CD4-positive, alpha-beta T cell treated with Interferon gamma for 1 hour (primary cell): ENCODE measurements around the gene NSUN6.

Experiments
- DNase-seq: peaks from one replicate; pipeline ENCODE4 v3.0.0-alpha.2; 2020

The NSUN6 gene, protein sequence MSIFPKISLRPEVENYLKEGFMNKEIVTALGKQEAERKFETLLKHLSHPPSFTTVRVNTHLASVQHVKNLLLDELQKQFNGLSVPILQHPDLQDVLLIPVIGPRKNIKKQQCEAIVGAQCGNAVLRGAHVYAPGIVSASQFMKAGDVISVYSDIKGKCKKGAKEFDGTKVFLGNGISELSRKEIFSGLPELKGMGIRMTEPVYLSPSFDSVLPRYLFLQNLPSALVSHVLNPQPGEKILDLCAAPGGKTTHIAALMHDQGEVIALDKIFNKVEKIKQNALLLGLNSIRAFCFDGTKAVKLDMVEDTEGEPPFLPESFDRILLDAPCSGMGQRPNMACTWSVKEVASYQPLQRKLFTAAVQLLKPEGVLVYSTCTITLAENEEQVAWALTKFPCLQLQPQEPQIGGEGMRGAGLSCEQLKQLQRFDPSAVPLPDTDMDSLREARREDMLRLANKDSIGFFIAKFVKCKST

DNA sequence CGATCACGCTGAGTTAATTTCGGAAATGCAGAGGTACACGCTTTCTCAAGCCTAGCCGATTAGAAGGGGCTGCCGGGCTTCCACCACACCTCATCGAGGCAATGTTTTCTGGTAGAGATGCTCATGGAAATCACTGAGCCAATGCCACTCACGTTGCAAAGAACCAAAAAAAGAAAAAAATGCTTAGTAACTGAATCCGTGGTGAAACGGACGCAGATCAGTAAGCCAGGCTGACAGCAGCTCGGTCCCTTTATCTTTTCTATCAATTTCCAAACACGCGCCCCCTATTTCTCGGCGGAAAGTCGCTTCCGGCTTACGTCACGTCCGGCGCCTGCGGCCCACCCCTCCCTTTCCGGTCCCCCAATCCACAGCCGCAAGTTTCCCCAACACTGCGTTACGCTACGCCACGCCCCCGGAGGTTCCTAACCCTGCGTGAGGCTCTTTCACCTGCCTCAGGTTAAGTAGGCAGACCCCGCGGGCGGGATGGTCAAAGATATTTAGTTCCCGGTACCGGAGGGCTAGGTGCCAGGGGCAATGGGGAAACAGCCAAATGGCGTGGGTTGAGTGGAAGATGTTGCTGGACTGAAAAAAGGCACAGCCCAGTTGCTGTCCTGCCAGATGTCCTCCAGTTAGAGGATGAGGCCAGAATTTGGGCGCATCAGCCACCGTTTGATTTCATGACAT lies at the start of gene NSUN6:
Gene NSUN6 (minus strand): TSS at position 264 of the 684 bp plus-strand sequence. CDS start 384 bp downstream, outside the sequence.
- peak; percentile 92 for DNase-seq

DNA sequence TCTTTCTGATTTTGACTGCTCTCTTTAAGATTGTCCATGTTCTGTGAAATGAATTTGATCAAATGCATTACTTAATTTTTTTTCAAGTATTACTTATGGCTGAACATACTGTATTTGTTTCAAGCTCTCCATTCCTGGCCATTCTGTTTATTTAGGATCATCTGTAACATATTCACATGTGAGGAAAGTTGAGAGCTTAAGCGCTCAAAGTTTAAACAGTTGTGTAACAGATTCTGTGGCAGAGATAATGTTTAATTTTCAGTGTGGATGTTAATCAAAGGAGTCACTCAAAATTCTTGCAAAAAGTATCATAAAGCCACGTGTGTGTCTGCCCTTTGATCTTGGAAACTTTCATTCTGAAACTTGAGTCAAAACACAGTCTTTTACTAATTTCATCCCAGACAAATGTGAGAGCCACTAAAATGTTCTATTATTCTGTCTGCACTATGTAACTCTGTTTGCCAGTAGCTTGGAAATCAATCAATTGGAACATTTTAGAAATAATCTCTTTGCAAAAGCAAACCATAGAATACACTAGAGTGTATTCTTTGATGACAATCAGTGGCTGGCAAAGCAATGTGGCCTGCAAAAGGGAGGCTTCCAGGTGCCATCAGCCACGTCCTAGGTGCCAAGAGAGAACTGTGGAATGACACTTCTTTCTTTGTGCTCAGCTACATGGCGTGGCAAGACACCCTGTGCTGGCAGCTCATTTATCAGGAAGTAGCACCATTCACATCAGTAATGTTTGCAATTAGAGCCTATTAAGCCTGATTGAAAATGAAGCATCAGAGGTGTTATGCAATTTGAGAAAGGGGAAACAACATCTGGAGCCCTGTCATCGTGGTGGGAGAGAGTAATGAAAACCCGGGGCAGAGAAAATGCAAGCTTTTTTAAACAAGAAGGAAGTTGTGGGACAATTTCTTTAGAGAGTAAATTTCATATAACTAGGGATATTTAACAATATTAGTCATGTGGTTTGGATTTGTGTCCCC lies 48.8 kb upstream of the NSUN6 start:
- no peak for DNase-seq

DNA sequence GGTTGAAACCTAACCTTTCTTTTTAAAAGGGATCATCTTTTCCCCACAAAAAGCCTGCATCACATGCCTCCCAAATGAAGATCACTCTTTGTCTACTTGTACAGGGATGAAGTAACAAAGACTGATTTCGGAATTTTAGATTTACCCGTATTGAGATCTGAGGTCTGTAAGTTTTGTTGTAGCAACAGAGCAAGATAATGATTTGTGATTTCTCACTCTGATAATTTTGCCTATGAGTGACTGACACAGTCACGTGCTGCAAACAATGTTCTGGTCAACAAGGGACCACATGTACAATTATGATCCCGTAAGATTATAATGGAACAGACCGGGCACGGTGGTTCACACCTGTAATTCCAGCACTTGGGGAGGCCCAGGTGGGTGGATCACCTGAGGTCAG lies 39.2 kb upstream of the NSUN6 start:
- no peak for DNase-seq

DNA sequence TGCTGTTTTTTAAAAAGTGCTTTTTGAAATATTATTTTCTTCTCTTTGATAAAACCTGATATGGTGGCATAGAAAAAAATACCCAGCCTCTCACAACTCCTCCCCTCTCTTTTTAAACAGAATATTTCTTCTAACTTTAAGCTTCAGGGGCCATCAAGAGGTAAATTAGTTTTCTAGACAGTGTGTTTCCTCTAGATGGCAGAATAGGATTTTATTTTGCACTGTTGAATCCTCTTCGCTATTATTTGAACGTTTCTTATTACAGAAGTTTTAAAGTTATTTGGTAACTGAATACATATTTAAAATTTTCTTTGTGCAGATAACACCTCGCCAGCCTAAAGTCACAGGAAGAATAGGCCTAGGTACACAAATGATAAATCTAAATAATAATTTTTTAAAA lies 38.1 kb upstream of the NSUN6 start:
- no peak for DNase-seq

DNA sequence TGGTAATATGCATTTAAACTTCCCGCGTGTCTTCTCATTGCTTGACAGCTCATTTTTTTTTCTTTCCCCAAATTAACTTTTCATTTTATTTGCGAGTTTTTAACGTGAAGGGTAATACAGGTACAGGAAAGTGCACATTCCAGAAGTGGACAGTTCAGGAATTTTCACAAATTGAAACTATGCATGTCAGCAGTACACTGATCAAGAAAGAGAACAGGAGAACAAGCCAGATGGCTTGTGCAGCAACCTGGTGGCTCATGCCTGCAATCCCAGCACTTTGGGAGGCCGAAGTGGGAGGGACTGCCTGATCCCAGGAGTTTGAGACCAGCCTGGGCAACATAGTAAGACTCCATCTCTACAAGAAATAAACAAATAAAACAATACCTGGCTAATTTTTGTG lies 36.3 kb upstream of the NSUN6 start:
- no peak for DNase-seq

DNA sequence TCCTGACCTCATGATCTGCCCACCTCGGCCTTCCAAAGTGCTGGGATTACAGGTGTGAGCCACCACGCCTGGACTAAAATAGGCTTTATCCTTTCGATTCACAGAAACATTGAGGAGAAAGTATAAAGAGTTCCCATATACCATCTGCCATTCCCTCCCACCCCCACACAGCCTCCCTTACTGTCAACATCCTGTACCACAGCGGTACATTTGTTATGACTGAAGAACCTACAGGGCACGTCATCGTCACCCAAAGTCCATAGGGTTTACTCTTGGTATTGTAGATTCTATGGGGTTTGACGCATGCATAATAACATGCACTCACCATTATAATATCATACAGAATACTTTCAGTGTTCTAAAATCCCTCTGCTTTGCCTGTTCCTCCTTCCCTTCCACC lies 35.8 kb upstream of the NSUN6 start:
- DNase-seq = no peak

DNA sequence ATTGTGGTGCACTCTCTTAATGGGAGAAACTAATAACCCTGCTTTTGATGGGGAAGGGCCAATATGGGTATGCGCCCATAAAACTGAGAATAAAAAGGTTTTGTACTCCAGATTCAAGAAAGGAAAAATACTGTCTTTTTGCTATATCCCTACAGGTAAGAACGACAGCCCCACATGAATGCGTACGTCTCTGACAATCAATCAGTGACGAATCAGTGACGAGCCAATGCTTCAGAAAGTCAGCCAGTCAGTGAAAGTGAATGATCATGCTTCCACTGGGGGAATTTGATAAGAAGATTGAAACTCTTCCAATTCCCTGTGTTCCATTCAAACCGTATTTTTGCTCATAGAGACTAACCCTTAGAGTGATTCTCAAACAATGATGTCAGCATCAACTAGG lies 34.2 kb upstream of the NSUN6 start:
- DNase-seq = no peak

DNA sequence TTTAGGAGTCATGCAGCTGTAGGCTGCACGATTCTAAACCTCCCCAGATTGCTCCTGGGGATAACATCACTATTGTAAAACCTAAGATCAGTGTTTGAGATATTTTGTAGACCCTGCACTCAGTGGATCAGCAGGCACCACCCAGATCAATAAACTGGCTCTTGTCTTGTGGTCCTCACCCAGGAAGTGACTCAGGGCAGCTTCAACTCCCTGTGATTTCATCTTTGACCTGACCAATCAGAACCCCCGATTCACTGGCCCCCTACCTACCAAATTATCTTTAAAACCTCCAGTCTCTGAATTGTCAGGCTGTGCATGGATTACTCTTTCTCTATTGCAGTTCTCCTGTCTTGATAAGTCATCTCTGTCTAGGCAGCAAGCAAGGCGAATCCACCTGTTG lies 33.6 kb upstream of the NSUN6 start:
- no peak for DNase-seq

DNA sequence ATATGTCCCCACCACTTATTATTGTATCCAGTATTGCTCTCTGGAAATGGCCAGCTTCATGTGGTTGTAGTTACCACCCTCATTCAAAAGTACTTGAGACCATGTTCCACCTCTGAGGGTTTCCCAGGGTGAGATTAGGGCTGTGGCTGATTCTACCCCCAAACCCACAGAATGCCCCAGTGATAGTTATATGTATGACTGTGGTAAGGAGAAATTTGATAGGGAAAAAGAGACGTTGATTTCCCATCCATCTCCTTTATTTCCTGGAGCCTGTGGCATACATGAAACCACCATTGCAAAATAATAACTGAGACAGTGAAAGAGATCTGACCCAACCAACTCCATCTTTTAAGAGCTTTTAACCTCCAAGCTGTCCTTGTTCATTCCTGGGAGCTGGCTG lies 33.0 kb upstream of the NSUN6 start:
- DNase-seq = no peak

DNA sequence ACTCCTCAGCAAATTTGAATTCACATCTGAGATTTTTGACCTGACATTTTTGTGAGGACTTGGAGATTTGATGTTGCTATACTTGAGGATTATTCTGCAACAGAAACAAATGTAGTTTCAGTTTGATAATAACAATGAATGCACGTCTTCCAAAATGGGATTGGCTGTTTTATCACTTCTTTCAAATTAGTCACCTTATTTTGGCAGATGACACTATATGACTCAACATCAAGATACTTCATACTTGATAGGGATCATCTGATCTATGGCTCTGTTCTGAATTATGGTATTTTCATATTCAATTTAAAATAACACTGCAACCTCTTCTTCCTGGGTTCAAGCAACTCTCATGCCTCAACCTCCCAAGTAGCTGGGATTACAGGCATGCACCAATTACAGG lies 32.0 kb upstream of the NSUN6 start:
- DNase-seq = no peak

DNA sequence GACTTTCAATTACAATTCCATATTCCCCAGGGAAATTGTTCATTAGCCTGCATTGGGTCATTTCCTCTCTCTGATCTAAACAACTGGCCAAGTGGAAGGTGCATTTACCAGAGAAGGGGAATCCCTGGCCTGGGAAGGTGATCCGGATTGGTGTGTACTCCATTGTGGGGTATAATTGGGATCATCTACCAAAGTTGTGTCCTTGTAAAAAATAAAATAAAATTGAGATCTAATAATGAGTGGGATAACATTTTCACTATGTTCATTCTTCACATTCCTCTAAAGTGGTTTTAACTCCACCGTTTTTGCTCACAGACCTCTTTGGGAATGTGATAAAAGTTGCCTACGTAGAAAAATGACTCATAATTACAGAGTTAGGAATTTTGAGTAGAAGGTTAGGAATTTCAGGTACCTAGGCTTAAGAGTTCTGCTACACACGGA lies 30.6 kb upstream of the NSUN6 start:
- no peak for DNase-seq

DNA sequence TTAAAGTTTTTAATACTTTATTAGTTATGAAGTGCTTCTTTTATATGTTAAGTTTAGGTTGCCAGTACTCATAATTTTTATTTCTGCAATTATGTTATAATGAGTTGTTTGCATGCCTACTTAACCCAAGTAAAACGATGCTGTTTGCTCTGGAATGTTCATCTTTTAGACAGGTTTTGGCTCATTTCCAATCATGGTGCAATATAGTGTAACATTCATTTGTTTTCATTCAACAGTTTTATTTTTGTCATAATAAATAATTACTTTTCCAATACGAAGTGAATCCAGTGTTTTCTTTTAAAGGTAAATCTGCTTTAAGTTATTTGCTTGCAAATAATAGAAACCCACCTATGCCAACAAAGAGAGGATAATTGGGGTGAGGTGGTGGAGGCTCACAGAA lies 30.0 kb upstream of the NSUN6 start:
- no peak for DNase-seq

DNA sequence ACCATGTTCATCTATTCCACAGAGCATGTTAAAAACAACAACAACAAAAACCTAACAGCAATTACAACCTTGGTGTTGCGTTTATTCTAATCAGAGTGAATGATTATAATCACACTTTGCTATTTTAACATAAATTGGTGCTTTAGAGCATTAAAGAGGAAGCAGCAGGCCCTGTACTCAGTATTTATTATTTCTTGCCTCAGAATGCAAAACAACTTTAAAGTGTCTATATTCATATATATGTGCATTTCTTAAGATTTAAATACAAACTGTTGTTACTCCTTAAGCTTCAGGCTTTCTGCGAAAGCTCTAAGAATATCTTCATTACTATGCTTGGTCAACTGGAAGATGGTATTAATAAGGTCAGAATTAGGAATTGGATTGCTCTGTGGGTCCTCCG lies 29.4 kb upstream of the NSUN6 start:
- DNase-seq = no peak

DNA sequence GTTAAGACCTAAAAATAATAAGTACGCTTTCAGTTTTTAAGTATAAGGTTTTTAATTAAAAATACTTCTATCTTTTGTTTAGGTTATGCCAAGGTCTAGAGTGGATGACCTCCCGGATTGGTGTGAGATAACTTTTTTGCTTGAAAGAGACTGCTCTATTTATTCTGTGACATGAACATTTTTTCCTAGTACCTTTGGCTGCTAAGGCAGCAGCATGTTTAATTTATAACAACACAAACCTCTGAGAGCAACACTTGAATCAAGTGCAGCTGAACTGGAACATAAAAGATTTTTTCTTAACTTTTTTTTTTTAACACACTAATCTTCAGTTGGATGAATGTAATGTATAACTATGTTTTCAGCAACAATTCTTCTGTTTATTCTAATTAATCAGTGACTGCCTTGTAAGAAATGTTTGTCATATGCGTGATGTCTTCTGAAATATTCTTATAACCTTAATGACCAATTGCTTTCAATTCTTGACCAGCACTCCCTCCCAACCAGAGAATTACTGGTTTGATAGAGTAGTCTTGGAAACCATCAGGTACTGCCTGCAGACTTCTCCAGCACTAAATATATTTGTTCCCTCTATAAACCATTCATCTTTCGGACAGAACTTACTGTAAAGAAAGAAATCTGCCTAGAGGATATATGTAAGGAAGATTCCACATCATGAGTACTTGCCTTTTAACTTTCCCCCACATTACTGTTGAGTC lies 23.9 kb upstream of the NSUN6 start:
- no peak for DNase-seq

DNA sequence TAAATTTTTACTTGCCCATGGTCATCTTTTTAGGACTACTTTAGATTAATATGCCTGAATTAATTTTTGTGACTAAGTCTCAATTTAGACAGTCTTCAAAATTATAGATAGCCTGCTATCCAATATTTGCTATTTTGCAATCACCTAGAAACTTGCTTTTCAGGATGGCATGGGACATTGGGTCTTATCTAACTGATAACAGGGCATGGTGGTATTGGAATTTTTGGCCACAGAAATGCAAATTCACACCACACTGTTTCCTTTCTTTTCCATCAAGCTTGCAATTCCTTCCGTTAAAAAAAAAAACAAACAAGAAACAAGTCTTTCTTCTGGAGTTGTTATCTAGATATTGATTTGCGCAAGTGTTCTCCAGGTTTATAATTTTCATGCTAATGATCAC lies 16.6 kb upstream of the NSUN6 start:
- no peak for DNase-seq

DNA sequence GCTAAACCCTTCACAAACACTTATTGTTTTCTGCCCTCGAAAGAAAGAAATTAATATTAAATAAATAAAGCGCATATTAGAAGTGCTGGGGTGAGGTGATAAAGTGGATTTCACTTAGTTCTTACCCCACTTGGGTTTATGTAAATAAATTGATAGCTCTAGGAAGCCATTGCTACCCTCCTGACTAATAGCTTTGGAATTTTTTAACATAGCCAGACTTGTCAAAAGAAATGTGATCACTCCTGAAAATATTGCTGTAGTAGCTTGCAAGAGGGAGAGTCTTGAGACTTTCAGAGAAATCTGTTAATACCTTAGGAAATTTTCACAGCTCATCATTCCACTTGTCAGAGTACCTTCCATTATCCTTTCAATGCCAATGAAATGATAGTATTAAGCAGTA lies 15.4 kb upstream of the NSUN6 start:
- no peak for DNase-seq

DNA sequence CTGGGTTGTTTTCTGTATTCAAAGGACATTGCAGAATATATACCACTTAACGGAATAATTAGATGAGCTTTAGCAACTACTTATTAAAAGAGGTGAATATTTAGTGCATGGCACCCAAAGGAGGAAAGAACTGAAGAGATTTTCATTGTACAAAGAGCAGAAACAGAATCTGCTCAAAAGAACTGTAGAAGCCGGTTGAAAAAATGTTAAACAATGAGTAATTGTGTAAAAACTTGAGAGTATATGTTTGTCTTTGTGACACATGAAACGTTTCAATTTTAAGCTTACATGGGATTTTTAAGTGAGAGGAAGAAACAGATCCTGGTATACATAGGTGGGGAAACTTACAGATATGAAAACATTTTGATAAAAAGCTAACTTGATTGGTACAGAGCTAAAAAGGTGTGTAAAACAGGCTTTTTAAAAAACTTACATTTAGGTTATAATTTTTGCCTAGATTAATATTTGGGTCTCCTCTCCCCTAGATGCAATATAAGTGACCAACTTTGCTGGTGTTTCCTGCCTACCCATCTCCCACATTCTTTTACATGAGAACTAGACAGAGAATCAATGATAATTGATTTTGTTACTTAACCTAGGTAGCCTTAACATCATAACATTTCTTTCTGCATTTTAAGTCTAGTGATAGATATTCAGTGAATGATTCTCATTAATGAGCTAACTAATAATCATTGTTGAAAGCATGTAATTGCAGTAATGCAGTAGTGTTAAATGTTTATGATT lies 14.6 kb upstream of the NSUN6 start:
- no peak for DNase-seq

DNA sequence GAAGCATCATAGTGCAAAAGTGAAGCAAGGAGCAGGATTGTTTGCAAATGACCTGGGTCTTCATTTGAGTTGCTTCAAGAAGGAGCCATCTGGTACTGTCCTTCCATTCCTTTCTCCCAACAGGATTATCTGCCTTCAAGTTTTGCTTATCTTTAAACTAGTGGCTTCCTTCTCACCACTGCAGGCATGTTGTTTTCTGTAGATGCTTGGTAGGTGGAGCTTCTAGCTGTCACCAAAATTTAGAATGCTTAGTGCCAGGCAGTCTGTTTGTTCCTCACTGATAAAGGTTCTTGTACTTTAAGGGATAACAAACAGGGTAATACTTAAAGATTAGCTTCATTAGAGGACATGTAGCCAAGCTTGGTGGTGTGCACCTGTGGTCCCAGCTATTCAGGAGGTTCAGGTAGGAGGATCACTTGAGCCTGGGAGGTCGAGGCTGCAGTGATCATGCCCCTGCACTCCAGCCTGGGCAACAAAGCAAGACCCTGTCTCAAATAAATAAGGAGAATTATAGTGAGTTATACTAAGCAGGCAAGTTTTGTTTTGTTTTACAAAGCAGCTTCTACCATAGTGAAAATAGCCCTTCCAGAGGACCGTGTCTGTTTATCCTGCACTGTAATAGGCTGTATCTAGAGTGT lies 13.6 kb upstream of the NSUN6 start:
- DNase-seq = no peak

DNA sequence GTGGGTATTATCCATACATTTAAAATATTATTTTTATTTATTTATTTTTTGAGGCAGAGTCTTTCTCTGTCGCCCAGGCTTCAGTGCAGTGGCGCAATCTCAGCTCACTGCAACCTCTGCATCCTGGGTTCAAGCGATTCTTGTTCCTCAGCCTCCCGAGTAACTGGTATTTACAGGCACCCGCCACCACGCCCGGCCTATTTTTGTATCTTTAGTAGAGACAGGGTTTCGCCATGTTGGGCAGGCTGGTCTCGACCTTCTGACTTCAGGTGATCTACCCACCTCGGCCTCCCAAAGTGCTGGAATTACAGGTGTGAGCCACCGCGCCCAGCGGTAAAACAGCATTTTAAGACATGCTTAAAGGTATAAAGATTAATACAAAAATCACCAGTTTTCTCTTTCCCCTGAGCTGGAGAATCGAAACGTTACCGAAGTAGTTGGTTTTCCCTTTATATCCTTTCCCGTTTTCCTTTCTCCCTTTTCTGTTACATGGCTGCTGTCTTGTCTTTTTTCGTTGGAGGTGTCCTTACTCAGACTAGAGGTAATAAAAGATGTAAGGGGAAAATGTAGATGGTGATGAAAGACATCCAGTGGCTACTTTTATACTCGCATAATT lies 9.5 kb upstream of the NSUN6 start:
- no peak for DNase-seq

DNA sequence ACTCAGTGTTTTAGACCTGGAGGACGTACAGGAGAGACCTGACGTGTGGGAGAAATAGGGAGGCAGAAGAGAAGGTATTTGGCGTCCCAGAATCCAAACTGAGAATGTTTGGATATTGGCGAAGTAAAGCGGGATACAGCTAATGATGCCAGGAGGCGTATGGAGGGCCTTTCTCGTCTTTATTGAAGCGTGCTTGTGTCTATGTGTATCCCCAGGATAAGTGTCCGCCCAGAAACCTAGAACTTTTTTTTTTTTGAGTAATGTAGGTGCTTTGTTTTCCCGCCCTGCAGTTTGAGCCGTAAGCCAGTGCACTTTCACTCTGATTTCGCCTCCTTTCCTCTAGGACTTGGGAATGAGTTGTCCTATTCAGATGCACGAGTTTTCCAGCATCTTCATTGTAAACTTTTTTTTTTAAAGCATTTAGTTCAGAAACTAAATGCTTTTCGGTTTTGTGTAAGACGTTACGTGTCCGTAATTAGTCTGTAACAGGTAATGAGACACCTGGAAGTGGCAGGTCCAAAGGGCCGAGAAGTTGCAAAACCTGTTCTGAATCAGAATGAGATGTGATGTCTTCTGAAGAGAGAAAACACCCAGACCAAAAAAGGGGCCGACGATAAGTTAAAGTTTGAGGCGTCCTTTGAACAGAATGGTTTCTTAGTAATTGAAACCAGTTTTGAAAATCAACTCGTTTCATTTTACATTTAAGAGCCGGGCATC lies 8.6 kb upstream of the NSUN6 start:
- no peak for DNase-seq
